Upper lobe of right lung (tissue), 1 donor: ENCODE results near the gene DGKZ. TPM values are rescaled to one million over a fixed set of nuclear protein-coding genes. Genes with fewer than 3 reads are reported as not detected.

Source experiments
- ATAC-seq: fragments of 200-7000 bp; cut with Tn5 transposase; one replicate; pipeline ENCODE4 v1.9.1; 2020; ENCODE audit warnings: mild to moderate bottlenecking, moderate library complexity
- DNase-seq: peaks from one replicate; pipeline ENCODE4 v3.0.0-alpha.2; 2020
- H3K27ac ChIP-seq: fragments of 200-600 bp; one replicate; pipeline ENCODE4 v1.8.0; 2022
- H3K27me3 ChIP-seq: fragments of 200-600 bp; one replicate; pipeline ENCODE4 v1.8.0; 2022; ENCODE audit warnings: mild to moderate bottlenecking
- H3K36me3 ChIP-seq: fragments of 200-600 bp; one replicate; pipeline ENCODE4 v1.8.0; 2022
- H3K4me1 ChIP-seq: fragments of 200-600 bp; one replicate; pipeline ENCODE4 v1.8.0; 2022
- H3K4me3 ChIP-seq: fragments of 200-600 bp; one replicate; pipeline ENCODE4 v1.8.0; 2022; ENCODE audit warnings: mild to moderate bottlenecking
- H3K9me3 ChIP-seq: fragments of 200-600 bp; one replicate; pipeline ENCODE4 v1.8.0; 2022
- CTCF ChIP-seq: fragments of 200-600 bp; IDR thresholded peaks from one replicate; pipeline ENCODE4 v1.8.0; 2022; ENCODE audit warnings: antibody characterized with exemption
- intact Hi-C: fragments of 100-400 bp; cut with DNase I; formaldehyde crosslinking; loops from one replicate; pipeline ENCODE4 v1.11.0; 2022
- total RNA-seq: library from RNA; stranded (reverse); fragmentation: NEBNext Ultra II Directional; extraction: Animal tissue kit (Norgen Biotek cat#: 25700); gene quantifications from one replicate; pipeline ENCODE4 v1.2.1, GENCODE V29; 2021
- donor health status: DM: no; HTN: yes; CAD: no; lungs with severe emphysema.

DGKZ gene
- total RNA-seq, 1 donor from 2014 or later: 50.4 TPM

GRCh38 chr11:46402957-46403902 lies 56.0 kb downstream of the DGKZ start:
- Histone ChIP-seq H3K27me3 (no peaks in the 10 kb centered on the region), H3K4me1 (no peaks in the 10 kb centered on the region), H3K36me3 (peaks cover 57% of the 10 kb centered on the region), H3K27ac (no peak overlapping the region), H3K9me3 (no peaks in the 10 kb centered on the region), H3K4me3 (no peak overlapping the region)
- intact Hi-C loops: no loop called here
- DNase-seq: no peak
- no peak for TF ChIP-seq CTCF
- no peak for ATAC-seq

- Histone ChIP-seq H3K27me3 (no peaks in the 10 kb centered on the region), H3K4me1 (no peaks in the 10 kb centered on the region), H3K9me3 (no peaks in the 10 kb centered on the region), H3K36me3 (peaks cover 67% of the 10 kb centered on the region), H3K27ac (no peak overlapping the region), H3K4me3 (no peak overlapping the region)
- TF ChIP-seq CTCF: no peak
- intact Hi-C loops: no loop called here
- no peak for ATAC-seq
- no peak for DNase-seq
Observed at GRCh38 chr11:46404476-46405017, 57.3 kb downstream of the DGKZ start.

GRCh38 chr11:46407635-46408034 lies 60.4 kb downstream of the DGKZ start:
- intact Hi-C loops: no loop called here
- no peak overlapping the region for H3K4me3 ChIP-seq
- no peaks in the 10 kb centered on the region for H3K9me3 ChIP-seq
- DNase-seq (peak; percentile 10), ATAC-seq (no peak)
- no peaks in the 10 kb centered on the region for H3K27me3 ChIP-seq
- H3K4me1 ChIP-seq: no peaks in the 10 kb centered on the region
- peaks cover 86% of the 10 kb centered on the region for H3K36me3 ChIP-seq
- H3K27ac ChIP-seq: no peak overlapping the region
- no peak for TF ChIP-seq CTCF

- TF ChIP-seq CTCF: no peak
- ATAC-seq: no peak
- no peaks in the 10 kb centered on the region for H3K4me1 ChIP-seq
Observed at GRCh38 chr11:46408407-46408986, 61.2 kb downstream of the DGKZ start.

GRCh38 chr11:46410021-46410420 lies 62.8 kb downstream of the DGKZ start:
- Histone ChIP-seq H3K4me3 (no peak overlapping the region), H3K9me3 (no peaks in the 10 kb centered on the region), H3K27me3 (no peaks in the 10 kb centered on the region), H3K36me3 (peaks cover 87% of the 10 kb centered on the region), H3K4me1 (no peaks in the 10 kb centered on the region), H3K27ac (no peak overlapping the region)
- intact Hi-C loops: no loop called here
- DNase-seq (peak; percentile 27), ATAC-seq (no peak)
- no peak for TF ChIP-seq CTCF

More at GRCh38 chr11:46408407-46408986, 61.2 kb downstream of the DGKZ start:
- peak; percentile 43 for DNase-seq
- H3K4me3 ChIP-seq: no peak overlapping the region
- peaks cover 85% of the 10 kb centered on the region for H3K36me3 ChIP-seq
- no peaks in the 10 kb centered on the region for H3K9me3 ChIP-seq
- H3K27me3 ChIP-seq: no peaks in the 10 kb centered on the region
- H3K27ac ChIP-seq: no peak overlapping the region
- intact Hi-C loops: no loop called here
